Parathyroid adenoma (tissue), 2 donors: ENCODE measurements around the gene LAMB4.

ENCODE experiments used
- H2AFZ ChIP-seq: fragments of 300-600 bp; sonication (generic); one replicate; pipeline ENCODE4 v1.7.0; 2017; ENCODE audit warnings: antibody characterized with exemption, mild to moderate bottlenecking
- H3K27ac ChIP-seq: fragments of 300-600 bp; sonication (generic); one replicate; pipeline ENCODE4 v1.7.0; 2017
- H3K27me3 ChIP-seq: fragments of 300-600 bp; sonication (generic); one replicate; pipeline ENCODE4 v1.7.0; 2017; ENCODE audit warnings: low read length; ENCODE audit not compliant: control insufficient read depth, insufficient read depth
- H3K36me3 ChIP-seq: fragments of 300-600 bp; sonication (generic); one replicate; pipeline ENCODE4 v1.7.0; 2017; ENCODE audit warnings: low read length; ENCODE audit not compliant: control insufficient read depth, insufficient read depth
- H3K4me1 ChIP-seq: fragments of 300-600 bp; sonication (generic); one replicate; pipeline ENCODE4 v1.7.0; 2017; ENCODE audit warnings: control low read depth
- H3K4me2 ChIP-seq: fragments of 300-600 bp; sonication (generic); one replicate; pipeline ENCODE4 v1.7.0; 2017; ENCODE audit warnings: low read length
- H3K4me3 ChIP-seq: fragments of 300-600 bp; sonication (generic); one replicate; pipeline ENCODE4 v1.7.0; 2017; ENCODE audit warnings: low read depth, low read length
- H3K79me2 ChIP-seq: fragments of 300-600 bp; sonication (generic); one replicate; pipeline ENCODE4 v1.7.0; 2017; ENCODE audit warnings: control low read depth
- H3K9ac ChIP-seq: fragments of 300-600 bp; sonication (generic); one replicate; pipeline ENCODE4 v1.7.0; 2017; ENCODE audit warnings: mild to moderate bottlenecking
- H3K9me3 ChIP-seq: fragments of 300-600 bp; sonication (generic); one replicate; pipeline ENCODE4 v1.7.0; 2017; ENCODE audit warnings: low read length; ENCODE audit not compliant: control insufficient read depth
- CTCF ChIP-seq: fragments of 300-600 bp; sonication (generic); IDR thresholded peaks from one replicate; pipeline ENCODE4 v1.7.0; 2017; ENCODE audit warnings: antibody characterized with exemption, mild to moderate bottlenecking
- donor health status: primary hyperparathyroidism.

LAMB4 gene

GRCh38 chr7:108012499-108013430 lies 117.4 kb downstream of the LAMB4 start:
- no peak overlapping the region for H3K27ac ChIP-seq
- no peak overlapping the region for H3K4me2 ChIP-seq
- no peaks in the 10 kb centered on the region for H3K9me3 ChIP-seq
- no peak overlapping the region for H3K4me3 ChIP-seq
- H3K9ac ChIP-seq = no peak overlapping the region
- TF ChIP-seq CTCF = no peak
- no peaks in the 10 kb centered on the region for H3K27me3 ChIP-seq
- no peaks in the 10 kb centered on the region for H3K79me2 ChIP-seq
- peaks cover 4% of the 10 kb centered on the region for H3K4me1 ChIP-seq
- H2AFZ ChIP-seq = no peak overlapping the region
- H3K36me3 ChIP-seq = no peaks in the 10 kb centered on the region

GRCh38 chr7:108010377-108010776 lies 119.8 kb downstream of the LAMB4 start:
- H3K9ac ChIP-seq = no peak overlapping the region
- no peaks in the 10 kb centered on the region for H3K27me3 ChIP-seq
- no peaks in the 10 kb centered on the region for H3K36me3 ChIP-seq
- no peaks in the 10 kb centered on the region for H3K9me3 ChIP-seq
- no peak overlapping the region for H3K4me2 ChIP-seq
- H3K4me1 ChIP-seq = peaks cover 11% of the 10 kb centered on the region
- H3K4me3 ChIP-seq = no peak overlapping the region
- H2AFZ ChIP-seq = no peak overlapping the region
- H3K27ac ChIP-seq = no peak overlapping the region
- no peak for TF ChIP-seq CTCF
- H3K79me2 ChIP-seq = no peaks in the 10 kb centered on the region

GRCh38 chr7:108009873-108010272 lies 120.3 kb downstream of the LAMB4 start:
- Histone ChIP-seq H2AFZ (no peak overlapping the region), H3K4me2 (no peak overlapping the region), H3K27me3 (no peaks in the 10 kb centered on the region), H3K4me1 (peaks cover 11% of the 10 kb centered on the region), H3K9ac (no peak overlapping the region), H3K79me2 (no peaks in the 10 kb centered on the region), H3K36me3 (no peaks in the 10 kb centered on the region), H3K27ac (no peak overlapping the region), H3K4me3 (no peak overlapping the region), H3K9me3 (no peaks in the 10 kb centered on the region)
- TF ChIP-seq CTCF = no peak

GRCh38 chr7:108008827-108009226 lies 121.3 kb downstream of the LAMB4 start:
- Histone ChIP-seq H3K9me3 (no peaks in the 10 kb centered on the region), H3K4me2 (no peak overlapping the region), H2AFZ (no peak overlapping the region), H3K4me1 (peaks cover 11% of the 10 kb centered on the region), H3K4me3 (no peak overlapping the region), H3K27ac (no peak overlapping the region), H3K79me2 (no peaks in the 10 kb centered on the region), H3K9ac (no peak overlapping the region), H3K36me3 (no peaks in the 10 kb centered on the region), H3K27me3 (no peaks in the 10 kb centered on the region)
- TF ChIP-seq CTCF = no peak

- Histone ChIP-seq H2AFZ (no peak overlapping the region), H3K9me3 (no peaks in the 10 kb centered on the region), H3K4me3 (no peak overlapping the region), H3K4me1 (peaks cover 11% of the 10 kb centered on the region), H3K4me2 (no peak overlapping the region), H3K36me3 (no peaks in the 10 kb centered on the region), H3K9ac (no peak overlapping the region), H3K27me3 (no peaks in the 10 kb centered on the region), H3K27ac (no peak overlapping the region), H3K79me2 (no peaks in the 10 kb centered on the region)
- no peak for TF ChIP-seq CTCF
Measured at GRCh38 chr7:108008240-108008639, 121.9 kb downstream of the LAMB4 start.
